GM21390 (cell line): Measurements from ENCODE around the gene HOXD11.

Experiments
- ATAC-seq: cut with Tn5 transposase; IDR thresholded peaks from one replicate; pipeline ENCODE4 v1.9.1; 2021; ENCODE audit not compliant: unreplicated experiment

Gene HOXD11

GRCh38 chr2:176105078-176105729, 1.9 kb upstream of the HOXD11 start:
- ATAC-seq, result no peak

- ATAC-seq, result no peak
Observed at GRCh38 chr2:176105730-176106580, 1.1 kb upstream of the HOXD11 start.

- no peak for ATAC-seq
Observed at GRCh38 chr2:176107731-176108181, 676 bp downstream of the HOXD11 start.

DNA sequence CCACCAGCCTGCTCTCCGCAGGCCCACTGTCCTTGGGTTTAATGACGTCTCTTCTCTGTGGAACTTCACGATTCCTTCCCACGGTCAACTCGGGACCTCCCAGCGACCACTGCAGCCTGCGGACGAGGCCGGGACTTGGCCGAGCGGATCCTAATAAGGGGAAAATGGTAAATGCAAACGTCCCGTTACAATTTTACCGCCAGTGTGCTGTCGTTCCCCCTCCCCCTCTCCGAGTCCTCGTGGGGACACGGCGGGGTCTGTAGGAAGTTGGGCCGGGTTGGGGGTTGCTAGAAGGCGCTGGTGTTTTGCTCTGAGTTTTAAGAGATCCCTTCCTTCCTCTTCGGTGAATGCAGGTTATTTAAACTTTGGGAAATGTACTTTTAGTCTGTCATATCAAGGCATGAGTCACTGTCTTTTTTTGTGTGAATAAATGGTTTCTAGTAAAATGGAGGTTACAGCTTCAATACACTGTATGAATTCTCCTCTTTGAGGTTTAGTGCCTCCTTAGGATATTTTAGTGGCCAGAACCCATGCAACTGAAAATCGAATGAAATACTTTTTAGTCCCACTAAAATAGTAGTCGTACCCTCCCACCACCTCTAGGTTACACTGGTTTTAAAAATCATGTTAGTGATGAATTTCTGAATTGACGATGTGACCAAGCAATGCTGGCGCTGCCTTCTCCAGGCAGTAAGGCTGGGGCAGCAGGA, 2.3 kb downstream of the HOXD11 start:
- ATAC-seq, result no peak

DNA sequence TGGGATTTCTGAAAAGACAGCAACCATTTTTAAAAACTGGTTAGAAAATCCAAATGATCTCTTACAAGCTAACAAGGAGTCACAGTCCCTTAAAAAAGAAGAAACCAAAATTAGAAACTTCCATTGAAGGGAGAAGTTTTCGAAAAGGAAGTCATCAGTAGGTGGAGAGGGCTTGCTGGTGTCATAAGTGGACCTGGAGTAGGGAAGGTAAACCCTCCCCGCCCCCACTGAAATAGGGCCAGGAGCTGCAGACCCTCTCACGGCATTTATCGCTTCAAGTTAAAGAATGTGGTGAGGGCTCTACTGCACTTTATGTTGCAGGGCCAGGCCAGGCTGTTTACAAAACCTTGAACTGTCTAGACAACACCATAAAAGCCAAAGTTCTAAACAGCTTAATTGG, 2.9 kb downstream of the HOXD11 start:
- ATAC-seq, result no peak

DNA sequence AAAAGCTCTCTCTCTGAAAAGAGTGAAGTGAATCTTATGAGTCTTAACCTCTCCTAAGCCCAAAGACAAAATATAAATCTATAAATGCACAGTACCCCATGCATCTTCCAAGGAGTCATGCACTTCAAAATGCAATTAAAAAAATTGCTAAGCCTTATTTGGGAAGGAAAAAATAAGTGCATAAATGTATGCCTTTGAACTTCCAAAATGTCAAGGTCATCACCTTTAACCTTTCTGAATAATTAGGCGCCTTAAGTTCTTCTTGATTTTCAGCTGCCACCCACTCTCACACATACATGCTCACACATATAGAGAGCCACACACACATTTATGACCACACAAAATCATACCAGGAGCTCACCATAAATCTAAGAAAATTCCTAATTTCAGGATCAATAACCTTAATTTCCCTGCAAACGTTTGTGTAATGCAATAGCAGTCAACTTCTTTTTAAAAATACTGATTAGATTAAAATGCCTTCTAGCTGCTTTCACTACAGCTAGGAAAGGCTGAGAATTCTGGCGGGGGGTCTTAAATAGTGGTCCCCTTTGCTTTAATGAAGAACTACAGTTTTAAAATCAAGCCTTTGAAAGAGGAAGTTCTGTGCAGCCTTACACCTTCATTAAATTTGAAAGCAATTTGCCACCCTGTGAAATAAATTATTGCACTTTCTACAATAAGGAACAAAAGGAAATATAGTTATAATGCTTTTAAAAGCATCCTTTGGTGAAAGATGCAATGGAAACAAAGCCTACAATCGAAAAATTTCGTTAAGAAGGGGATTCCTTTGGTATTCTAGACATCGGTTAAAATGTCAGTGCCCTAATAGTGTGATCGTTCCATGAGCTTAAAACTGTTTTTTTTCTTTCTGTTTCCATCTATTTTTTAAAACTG, 3.6 kb downstream of the HOXD11 start:
- no peak for ATAC-seq

DNA sequence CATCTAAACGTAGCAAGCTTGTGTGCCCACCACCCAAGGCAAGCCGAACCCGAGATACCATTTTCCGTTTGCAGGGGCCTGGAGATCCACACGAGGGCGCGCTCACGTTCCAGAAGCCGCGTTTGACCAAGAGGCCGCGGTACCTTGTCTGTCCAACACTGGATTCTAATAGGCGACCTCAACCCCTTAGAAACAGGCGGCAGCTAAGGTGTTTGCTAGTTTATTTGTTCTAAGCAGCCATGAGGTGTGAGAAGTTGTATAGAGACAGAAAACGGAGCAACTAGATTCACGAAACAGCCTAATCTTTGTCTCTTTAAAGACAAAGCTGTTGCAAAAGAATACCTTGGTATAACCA, 4.2 kb downstream of the HOXD11 start:
- ATAC-seq, result no peak

GRCh38 chr2:176111846-176112374, 4.8 kb downstream of the HOXD11 start:
- ATAC-seq, result no peak

- ATAC-seq, result no peak
Observed at GRCh38 chr2:176112375-176113302, 5.6 kb downstream of the HOXD11 start.

DNA sequence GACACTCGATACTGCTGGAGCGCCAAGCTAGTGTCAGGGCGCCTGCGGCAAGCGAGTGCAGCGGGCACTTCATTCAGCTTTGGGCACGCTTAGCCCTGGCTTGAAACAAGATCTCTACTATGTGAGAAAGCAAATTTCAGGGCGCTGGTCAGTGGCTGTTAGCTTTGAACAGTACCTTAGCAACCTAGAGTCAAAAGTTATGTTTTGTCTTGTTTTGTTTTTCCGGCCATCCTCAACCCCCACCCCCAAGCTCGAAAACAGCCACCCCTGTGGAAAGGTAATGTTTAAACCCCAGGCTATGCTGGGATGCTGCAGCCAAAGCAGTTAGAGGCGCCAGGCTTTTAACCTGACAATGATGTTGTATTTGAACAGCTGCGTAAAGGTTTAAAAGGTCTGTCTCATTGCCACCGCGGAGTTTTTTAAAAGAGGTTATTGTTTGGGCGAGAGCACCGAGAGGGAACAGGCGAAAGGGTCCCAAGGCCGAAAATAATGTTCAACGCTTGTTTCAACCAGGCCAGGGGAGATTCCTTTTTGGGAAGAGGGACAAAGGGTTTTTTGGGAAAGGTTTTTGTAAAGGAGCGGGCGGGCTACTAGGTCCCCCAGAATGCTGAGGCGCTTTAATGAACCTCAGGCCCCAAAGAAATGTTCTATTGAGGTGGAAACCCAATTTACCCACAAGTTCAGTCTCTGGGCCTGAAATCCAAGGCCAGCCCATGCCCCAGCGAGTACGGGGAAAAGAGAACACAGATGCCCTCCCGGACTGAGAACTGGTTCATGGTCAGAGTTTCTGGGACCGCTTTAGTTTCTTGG, 7.2 kb downstream of the HOXD11 start:
- no peak for ATAC-seq

GRCh38 chr2:176114930-176115625, 8.0 kb downstream of the HOXD11 start:
- no peak for ATAC-seq

DNA sequence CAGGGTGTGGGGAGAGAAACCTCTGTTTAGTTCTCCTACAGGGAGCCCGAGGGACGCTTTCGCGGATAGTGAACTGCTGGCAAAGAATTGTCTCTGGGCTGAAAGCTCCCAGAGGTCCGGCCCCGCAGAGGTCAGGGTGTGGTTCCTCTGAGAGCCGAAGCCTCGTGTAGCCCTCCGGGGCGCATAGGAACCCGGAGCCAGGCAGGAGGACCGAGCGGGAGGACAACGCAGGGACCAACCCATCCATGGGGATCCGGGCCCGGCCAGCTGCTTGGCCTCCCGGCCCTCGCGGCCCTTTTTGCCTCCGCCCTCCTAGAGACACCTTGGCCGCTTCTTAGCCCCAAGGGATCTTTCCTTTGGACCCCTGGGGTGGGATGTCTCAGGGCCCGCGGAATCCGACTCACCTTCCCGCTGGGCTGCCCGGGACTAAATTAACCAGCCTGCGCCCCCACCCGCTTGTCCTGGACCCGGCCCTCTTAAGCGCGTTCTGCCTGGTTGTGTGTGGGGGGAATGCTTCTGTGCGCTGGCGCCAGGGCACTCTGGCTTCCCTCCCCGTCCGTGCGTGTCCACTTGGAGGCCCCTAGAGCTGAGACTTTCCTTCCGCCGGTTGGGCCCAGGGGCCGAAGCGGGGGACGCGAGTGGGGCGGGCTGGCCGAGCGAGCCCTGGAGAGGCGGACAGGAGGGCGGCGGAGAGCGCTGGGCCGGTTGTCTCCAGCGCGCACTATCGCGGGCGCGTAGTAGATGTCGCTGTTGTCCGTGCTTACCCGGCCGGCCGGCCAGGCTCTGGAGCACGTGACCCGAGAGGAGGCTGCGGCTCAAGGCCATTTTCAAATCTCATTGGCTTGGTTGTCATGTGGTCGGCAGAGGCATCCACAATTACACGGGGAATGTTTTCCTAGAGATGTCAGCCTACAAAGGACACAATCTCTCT, 9.1 kb downstream of the HOXD11 start, which contains the start of gene HOXD10:
TSS of gene HOXD10 (plus strand) at position 896 of the 931 bp plus-strand sequence. CDS start 56 bp downstream, outside the sequence.
- no peak for ATAC-seq

- no peak for ATAC-seq
Observed at GRCh38 chr2:176117162-176117822, 10.2 kb downstream of the HOXD11 start.

- no peak for ATAC-seq
Observed at GRCh38 chr2:176117823-176118371, 10.8 kb downstream of the HOXD11 start.

DNA sequence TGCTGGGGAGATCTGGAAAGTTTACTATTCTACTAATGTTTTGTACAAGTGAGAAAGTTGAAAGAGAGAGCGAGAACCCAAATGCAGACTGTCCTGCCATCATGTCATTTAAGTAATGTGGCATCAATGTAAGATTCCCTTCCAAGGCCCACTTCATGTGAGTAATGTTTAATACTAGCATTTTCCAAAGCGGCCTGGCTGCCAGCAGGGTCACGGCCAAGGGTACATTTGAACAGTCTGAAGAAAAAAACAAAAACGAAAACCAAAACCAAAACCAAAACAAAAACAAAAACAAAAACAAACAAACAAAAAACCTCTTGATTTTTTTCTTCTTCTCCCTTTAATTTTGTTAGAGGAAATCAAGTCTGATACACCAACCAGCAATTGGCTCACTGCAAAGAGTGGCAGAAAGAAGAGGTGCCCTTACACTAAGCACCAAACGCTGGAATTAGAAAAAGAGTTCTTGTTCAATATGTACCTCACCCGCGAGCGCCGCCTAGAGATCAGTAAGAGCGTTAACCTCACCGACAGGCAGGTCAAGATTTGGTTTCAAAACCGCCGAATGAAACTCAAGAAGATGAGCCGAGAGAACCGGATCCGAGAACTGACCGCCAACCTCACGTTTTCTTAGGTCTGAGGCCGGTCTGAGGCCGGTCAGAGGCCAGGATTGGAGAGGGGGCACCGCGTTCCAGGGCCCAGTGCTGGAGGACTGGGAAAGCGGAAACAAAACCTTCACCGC, 11.7 kb downstream of the HOXD11 start:
- no peak for ATAC-seq
